Vagina (tissue), 2 donors: Measurements from ENCODE around the gene MLYCD.

ENCODE experiments used
- POLR2A ChIP-seq, 2 donors: fragments of 450-650 bp; IDR thresholded peaks; one replicate each; pipeline ENCODE4 v1.6.1; 2017; ENCODE audit warnings: antibody characterized with exemption in 2 of 2, mild to moderate bottlenecking in 2 of 2, moderate library complexity in 2 of 2
- POLR2AphosphoS5 ChIP-seq, 2 donors: sonication (generic); formaldehyde crosslinking; IDR thresholded peaks; one replicate each; pipeline ENCODE4 v1.9.0; 2017; ENCODE audit warnings: antibody characterized with exemption in 2 of 2, mild to moderate bottlenecking in 2 of 2, low read depth in 1 of 2; ENCODE audit not compliant: insufficient read depth in 1 of 2
- TF ChIP-seq, protein P1 (sequence below), 3 experiments: fragments of 450-650 bp in 2 of 3; fragments of 200-600 bp in 1 of 3; sonication (generic) in 1 of 3; IDR thresholded peaks; one replicate each; pipeline ENCODE4 v1.5.1; 2017 to 2019; ENCODE audit warnings: antibody characterized with exemption in 3 of 3, mild to moderate bottlenecking in 2 of 3, moderate library complexity in 2 of 3

GRCh38 chr16:83942815-83943515 lies 44.0 kb downstream of the MLYCD start:
- TF ChIP-seq, protein P1, sequence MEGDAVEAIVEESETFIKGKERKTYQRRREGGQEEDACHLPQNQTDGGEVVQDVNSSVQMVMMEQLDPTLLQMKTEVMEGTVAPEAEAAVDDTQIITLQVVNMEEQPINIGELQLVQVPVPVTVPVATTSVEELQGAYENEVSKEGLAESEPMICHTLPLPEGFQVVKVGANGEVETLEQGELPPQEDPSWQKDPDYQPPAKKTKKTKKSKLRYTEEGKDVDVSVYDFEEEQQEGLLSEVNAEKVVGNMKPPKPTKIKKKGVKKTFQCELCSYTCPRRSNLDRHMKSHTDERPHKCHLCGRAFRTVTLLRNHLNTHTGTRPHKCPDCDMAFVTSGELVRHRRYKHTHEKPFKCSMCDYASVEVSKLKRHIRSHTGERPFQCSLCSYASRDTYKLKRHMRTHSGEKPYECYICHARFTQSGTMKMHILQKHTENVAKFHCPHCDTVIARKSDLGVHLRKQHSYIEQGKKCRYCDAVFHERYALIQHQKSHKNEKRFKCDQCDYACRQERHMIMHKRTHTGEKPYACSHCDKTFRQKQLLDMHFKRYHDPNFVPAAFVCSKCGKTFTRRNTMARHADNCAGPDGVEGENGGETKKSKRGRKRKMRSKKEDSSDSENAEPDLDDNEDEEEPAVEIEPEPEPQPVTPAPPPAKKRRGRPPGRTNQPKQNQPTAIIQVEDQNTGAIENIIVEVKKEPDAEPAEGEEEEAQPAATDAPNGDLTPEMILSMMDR (IDR thresholded peaks at IDR 0.05): no peak
- no peak for TF ChIP-seq POLR2AphosphoS5 (IDR thresholded peaks at IDR 0.05; ENCODE audit: insufficient read depth in 1 of 2, low read depth in 1 of 2)
- no peak for TF ChIP-seq POLR2A (IDR thresholded peaks at IDR 0.05)
